Measurements from ENCODE around the gene ART1.

Gene ART1

DNA sequence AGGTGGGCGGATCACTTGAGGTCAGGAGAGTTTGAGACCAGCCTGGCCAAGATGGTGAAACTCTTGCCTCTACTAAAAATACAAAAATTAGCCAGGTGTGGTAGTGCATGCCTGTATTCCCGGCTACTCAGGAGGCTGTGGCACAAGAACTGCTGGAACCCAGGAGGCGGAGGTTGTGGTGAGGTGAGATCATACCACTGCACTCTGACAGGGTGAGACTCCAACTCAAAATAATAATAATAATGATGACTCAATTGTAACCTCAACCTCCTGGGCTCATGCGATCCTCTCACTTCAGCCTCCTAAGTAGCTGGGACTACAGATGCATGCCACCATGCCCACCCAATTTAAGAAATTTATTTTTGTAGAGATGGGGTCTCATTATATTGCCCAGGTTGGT lies 41.8 kb downstream of the ART1 start:
- intact Hi-C loops (cut with DNase I) = no loop called here
- DNase-seq = no peak

DNA sequence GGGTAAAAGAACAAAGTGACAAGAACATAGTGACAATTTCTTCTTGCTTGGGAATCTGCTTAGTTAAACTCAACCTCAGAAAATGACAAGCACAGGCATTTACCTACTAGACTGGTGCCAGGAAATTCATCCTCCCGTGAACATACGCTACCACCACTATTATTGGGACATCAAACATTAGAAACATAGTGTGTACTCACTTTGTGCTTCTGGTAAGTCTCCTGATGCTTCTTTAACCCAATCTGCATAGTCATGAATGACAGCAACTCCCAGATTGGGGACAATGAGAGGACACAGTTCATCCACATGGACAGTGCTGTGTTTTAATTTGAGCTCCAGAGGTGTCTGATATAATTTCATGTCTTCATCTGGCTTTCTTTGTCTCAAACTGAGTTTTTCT lies 55.5 kb downstream of the ART1 start:
- DNase-seq = no peak
- intact Hi-C loops (cut with DNase I) = no loop called here

DNA sequence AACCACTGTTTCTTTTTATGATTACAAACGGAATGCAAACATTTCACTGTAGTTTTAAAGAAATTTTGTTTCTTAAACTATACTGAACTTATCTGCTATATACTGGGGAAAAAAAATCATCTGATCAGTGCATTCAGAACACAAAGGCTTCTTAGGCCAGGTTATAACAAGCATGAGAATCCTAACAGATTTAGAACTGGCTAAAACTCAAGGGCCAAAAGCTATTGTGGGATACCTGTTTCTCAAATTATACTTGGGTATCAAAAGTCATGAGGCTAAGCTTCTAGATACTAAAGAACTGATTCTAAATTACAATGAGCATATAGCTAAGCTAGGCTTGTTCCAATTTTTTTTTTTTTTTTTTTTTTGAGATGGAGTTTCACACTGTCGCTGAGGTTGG lies 56.0 kb downstream of the ART1 start:
- DNase-seq = no peak
- intact Hi-C loops (cut with DNase I) = no loop called here

DNA sequence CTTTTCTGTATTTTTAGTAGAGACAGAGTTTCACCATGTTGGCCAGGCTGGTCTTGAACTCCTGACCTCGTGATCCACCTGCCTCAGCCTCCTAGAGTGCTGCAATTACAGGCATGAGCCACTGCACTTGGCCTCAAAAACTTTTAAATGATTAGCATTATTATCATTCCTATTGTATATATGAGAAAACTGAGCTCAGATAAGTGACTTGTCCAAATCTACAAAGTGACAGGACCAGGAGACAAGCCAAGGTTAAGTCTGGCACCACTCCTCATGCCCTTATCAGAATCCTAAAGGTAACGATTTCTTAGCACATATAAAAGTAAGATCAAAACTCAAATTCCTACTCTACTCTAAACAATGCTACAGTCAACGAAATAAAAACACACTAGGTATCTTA lies 58.5 kb downstream of the ART1 start:
- intact Hi-C loops (cut with DNase I) = no loop called here
- DNase-seq = no peak

DNA sequence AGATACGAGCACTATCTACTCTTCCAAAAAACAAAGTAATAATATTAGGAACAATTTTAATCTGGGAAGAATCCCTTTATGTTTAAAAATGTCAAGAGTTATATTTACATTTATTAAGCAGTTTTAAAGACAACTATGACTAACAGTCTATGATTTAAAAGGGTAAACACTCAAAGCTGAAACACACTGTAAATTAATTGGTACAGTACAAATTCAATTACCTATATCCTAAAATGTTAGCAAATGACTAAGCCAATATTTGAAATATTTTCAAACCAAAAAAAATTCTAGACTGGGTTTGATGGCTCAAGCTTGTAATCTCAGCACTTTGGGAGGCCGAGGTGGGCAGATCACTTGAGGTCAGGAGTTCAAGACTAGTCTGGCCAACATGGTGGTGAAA lies 62.2 kb downstream of the ART1 start:
- intact Hi-C loops (cut with DNase I) = no loop called here
- DNase-seq = no peak

DNA sequence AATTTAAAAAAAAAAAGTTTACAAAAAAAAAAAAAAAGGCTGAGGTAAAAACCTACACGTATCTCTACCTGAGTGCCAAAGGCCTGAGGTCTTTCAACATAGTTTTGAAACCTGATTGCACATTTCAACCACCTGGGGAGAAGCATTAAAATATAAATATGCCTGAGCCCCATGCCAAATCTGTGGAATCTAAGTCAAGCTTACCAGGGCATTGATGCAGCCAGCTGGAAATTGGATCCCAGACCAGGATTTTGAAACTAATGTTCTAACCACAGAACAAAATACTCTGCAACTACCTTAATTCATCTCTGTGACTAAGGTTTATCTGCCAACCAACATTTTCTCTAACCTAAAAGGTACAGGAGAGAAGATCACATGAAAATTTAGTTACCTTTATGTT lies 65.0 kb downstream of the ART1 start:
- intact Hi-C loops (cut with DNase I) = no loop called here
- DNase-seq = no peak

DNA sequence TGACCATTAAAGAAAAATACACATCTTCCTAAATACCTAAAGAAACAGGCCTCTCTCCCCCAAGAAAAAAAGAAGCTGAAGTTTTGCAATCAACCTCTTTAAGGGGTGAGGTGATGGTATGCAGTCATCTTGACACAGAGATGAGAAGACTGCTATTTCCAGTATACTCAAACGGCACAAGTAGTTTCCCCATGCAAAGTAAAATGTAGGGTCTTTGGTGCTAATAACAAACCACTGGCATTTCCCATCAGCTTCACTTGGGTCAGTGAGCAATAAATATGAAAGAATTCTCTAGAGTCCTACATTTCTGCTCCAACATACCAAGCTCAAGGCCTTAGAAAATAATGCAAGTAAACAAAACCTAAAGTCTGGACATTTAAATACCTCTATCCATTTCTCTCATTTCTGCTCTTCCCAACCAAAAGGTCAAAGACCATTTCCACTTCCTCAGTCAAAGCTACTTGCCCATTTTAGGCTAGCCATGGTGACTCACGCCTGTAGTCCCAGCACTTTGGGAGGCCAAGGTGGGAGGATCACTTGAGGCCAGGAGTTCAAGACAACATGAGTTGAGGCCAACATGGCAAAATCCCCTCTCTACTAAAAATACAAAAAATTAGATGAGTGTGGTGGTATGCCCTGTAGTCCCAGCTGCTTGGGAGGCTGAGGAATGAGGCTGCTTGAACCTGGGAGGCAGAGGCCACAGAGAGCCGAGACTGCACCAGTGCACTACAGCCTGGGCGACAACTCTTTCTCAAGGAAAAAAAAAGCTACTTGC lies 65.7 kb downstream of the ART1 start:
- intact Hi-C loops (cut with DNase I) = no loop called here
- no peak for DNase-seq

DNA sequence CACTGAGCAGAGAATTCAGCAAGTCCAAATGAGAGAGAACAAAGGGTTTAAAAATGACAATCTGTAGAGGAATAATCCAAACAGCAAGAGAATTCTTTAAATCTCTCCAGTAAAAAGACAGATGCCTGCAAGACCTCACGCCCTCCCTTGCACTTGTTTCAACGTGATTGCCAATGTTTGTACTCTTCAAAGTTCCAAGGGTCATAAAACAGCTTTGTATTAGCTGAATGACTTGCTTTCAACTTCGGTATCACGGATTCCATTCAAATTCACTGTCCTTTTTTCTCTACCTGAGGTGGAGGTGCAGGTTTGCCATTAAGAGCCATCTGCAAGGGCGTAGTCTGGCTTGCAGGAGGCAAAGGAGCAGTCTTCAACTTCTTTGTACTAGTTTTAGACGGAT lies 67.3 kb downstream of the ART1 start:
- no peak for DNase-seq
- intact Hi-C loops (cut with DNase I) = no loop called here
